ENCODE data around the gene AK9.

DNA sequence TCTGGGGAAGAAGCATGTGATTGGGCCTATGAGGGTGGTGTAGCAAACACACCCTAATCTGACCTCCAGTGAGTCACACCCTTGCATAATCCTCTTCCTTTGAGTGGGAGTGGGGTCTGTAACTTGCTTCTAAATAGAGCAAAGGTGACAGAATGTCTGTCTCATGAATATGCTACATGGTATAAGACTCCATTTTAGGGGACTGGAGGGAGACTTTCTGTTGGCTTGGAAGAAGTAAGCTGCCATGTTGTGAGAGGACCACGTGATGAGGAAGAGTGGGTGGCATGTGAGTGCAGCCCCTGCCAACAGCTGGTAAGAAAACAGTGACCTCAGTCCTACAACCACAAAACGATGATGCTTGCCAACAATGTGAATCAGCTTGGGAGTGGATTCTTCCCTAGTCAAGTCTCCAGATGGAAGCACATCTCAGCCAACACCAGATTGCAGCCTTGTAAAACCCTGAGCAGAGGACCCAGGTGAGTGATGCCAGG, 3.7 kb downstream of the AK9 start:
- no peak for TF ChIP-seq EZH2 (IDR thresholded peaks at IDR 0.05)
- no peak for TF ChIP-seq POLR2AphosphoS5 (IDR thresholded peaks at IDR 0.05; ENCODE audit: borderline replicate concordance, low read depth, low read length)
- no peak for TF ChIP-seq FOXP2 (optimal IDR thresholded peaks at IDR 0.05; ENCODE audit: control extremely low read depth, extremely low read length, insufficient read depth)

Measured in SK-N-MC (cell line).